SJSA1 (cell line): ENCODE data around the gene FAM171A2. TPM values are rescaled to one million over a fixed set of nuclear protein-coding genes. Genes with fewer than 3 reads are reported as not detected.

Source experiments
- DNase-seq, 2 experiments: peaks; one replicate each; pipeline ENCODE4 v3.0.0-alpha.2; 2015 to 2020; ENCODE audit warnings: low spot score in 2 of 2, low read depth in 1 of 2
- H3K27ac ChIP-seq: fragments of 250-450 bp; sonication (Bioruptor Pico); 2 replicates; pipeline ENCODE4 v1.5.1; 2020; ENCODE audit warnings: mild to moderate bottlenecking, moderate library complexity
- H3K27me3 ChIP-seq: fragments of 250-450 bp; sonication (Bioruptor Pico); replicated peaks from 2 replicates; pipeline ENCODE4 v1.5.1; 2020; ENCODE audit warnings: mild to moderate bottlenecking, moderate library complexity
- H3K36me3 ChIP-seq: fragments of 250-450 bp; sonication (Bioruptor Pico); 2 replicates; pipeline ENCODE4 v1.5.1; 2020; ENCODE audit warnings: mild to moderate bottlenecking
- H3K4me1 ChIP-seq: fragments of 250-450 bp; sonication (Bioruptor Pico); replicated peaks from 2 replicates; pipeline ENCODE4 v1.6.1; 2021; ENCODE audit warnings: mild to moderate bottlenecking
- H3K4me3 ChIP-seq: fragments of 250-450 bp; sonication (Bioruptor Pico); 2 replicates; pipeline ENCODE4 v1.5.1; 2020; ENCODE audit warnings: mild to moderate bottlenecking
- H3K9me3 ChIP-seq: fragments of 250-450 bp; sonication (Bioruptor Pico); replicated peaks from 2 replicates; pipeline ENCODE4 v1.5.1; 2020; ENCODE audit warnings: mild to moderate bottlenecking
- total RNA-seq: library from RNA; depleted of rRNA; stranded (reverse); fragments of >200 nt; shearing (Covaris generic); gene quantifications from 2 replicates; pipeline ENCODE4 v1.2.3, GENCODE V29; 2014

Gene FAM171A2
- total RNA-seq, 1 experiment from 2014 or later = 6.9 TPM

DNA sequence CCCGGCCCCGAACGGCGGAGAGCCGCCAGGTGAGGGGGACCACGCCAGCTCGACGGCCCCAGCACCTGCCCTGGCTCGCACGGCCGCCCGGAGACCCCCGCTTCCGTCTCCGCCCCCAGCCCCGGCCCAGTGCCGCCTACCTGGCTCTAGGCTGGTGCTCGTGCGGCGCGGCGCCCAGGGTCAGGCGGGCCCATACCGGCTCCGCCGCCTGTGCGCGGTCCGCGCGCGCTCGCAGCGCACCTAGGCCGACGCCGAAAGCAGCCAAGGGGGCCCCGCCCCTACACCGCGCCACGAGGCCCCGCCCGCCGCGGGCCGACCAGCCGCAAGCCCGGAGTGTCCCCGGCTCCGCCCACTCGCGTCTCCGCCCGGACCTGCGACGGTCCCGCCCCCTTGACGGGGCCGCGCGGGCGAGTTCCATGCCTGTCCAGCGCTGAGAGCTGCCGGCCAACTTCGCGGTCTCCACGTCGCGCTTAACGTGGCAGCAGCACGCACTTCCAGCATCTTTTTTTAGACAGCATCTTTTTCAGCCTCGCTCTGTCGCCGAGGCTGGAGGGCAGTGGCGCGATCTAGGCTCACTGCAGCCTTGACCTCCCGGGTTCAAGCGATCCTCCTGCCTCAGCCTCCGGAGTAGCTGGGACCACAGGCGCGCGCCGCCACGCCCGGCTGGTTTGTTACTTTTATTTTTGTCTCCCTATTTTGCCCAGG, 38.9 kb downstream of the FAM171A2 start, which contains the start of gene SLC25A39:
Gene SLC25A39, minus strand, starts transcription at position 253 of the 705 bp plus-strand sequence. CDS start 1,261 bp downstream, outside the sequence.
- H3K36me3 ChIP-seq = peaks cover 44% of the 10 kb centered on the region

DNA sequence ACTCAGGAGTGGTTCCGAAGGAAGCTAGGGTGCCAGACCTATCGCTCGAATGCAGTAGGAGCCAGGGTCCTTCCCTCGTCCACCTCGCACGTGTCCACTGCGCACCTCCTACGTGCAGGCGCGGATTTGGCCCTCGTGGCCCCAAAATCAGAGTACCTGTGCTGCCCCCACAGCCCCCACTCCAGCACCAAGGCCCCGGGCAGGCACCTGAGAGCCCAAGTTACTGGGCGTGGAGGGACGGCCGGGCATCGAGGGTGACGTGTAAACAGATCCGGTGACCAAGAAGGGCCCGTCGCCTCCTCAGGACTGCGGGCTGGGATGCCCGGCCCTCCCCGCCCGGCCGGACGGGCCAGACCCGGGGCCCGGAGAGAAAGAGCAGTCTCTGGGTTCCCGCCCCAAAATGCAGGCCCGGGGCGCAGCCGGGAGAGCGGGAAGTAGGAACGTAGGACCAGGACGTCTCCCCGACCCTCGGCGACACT, 39.5 kb downstream of the FAM171A2 start:
- DNase-seq = no peak
- Histone ChIP-seq H3K27me3 (no peaks in the 10 kb centered on the region), H3K36me3 (peaks cover 50% of the 10 kb centered on the region), H3K4me3 (peak overlapping the region; percentile 97), H3K4me1 (peaks cover 33% of the 10 kb centered on the region), H3K27ac (peak overlapping the region; percentile 15), H3K9me3 (no peaks in the 10 kb centered on the region; the same call in 1 of the 2 replicates)

More for the DNA sequence above, 38.9 kb downstream of the FAM171A2 start, which contains the start of gene SLC25A39:
- peak; percentile 95 for DNase-seq
- H3K9me3 ChIP-seq = no peaks in the 10 kb centered on the region; the same call in 1 of the 2 replicates
- peak within 1 kb of the TSS; percentile 97 for H3K4me3 ChIP-seq
- H3K27me3 ChIP-seq = no peaks in the 10 kb centered on the region
- H3K4me1 ChIP-seq = peaks cover 33% of the 10 kb centered on the region
- peak within 1 kb of the TSS; percentile 15 for H3K27ac ChIP-seq

DNA sequence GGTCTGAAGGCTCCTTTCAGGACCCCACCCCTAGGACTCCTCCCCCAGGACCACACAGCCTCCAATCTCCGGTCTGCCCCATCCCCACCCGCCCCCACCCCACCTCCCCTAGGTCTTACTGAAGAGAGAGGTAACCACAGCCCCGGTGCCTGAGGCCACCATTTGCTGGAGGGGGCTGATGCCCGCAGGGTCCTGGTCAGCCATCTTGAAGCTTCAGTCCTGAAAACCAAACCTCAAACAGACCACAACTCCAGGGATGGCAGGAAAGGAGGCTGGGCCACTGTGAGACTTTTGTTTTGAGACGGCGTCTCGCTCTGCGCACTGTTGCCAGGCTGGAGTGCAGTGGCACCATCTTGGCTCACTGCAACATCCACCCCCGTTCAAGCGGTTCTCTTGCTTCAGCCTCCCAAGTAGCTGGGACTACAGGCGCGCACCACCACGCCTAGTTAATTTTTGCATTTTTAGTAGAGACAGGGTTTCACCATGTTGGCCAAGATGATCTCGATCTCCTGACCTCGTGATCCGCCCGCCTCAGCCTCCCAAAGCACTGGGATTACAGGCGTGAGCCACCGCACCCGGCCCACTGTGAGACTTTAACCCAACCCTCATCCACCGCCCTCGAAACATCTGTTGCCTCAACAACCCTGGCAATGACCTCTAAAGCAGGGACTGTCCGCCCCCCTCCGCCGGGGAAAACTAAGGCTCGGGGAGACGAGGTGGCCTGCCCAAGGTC, 40.1 kb downstream of the FAM171A2 start:
- H3K27ac ChIP-seq = no peak overlapping the region
- peak overlapping the region; percentile 97 for H3K4me3 ChIP-seq
- H3K9me3 ChIP-seq = no peaks in the 10 kb centered on the region; the same call in 1 of the 2 replicates
- no peaks in the 10 kb centered on the region for H3K27me3 ChIP-seq
- no peak for DNase-seq
- H3K4me1 ChIP-seq = peaks cover 33% of the 10 kb centered on the region
- peaks cover 53% of the 10 kb centered on the region for H3K36me3 ChIP-seq

DNA sequence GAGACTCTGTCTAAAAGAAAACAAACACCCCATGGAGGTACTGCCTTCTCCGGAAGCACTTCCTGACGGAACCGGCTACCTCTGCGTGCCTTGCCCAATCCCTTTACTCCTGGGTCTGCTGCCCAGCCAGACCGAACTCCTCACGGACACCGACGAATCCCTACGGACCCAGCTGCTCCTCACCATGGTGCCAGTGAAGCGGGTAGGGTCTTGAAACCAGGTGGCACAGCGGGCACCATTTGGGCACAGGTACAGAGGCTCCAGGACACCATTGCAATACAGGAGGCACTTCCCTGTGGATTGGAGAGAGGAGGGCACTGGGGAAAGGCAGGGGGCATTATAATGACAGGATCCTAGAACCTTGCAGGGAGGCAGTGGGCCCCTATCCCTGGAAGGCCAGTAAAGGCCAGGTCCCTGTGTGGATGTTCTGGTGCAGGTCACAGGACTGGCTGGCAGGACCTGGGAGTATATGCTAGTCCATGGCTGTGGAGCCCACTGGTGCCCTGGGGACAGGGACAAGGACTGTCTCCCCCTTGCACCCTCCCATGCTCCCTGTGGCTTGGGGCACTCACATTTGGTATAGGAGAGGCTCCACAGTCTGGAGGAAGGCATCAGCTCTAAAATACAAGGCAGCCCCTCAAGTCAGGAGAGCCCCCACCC, 41.3 kb downstream of the FAM171A2 start:
- H3K4me3 ChIP-seq = no peak overlapping the region
- no peak overlapping the region for H3K27ac ChIP-seq
- H3K4me1 ChIP-seq = peaks cover 33% of the 10 kb centered on the region
- peaks cover 8% of the 10 kb centered on the region for H3K27me3 ChIP-seq
- peaks cover 53% of the 10 kb centered on the region for H3K36me3 ChIP-seq
- no peak for DNase-seq
- H3K9me3 ChIP-seq = no peaks in the 10 kb centered on the region; the same call in 1 of the 2 replicates

DNA sequence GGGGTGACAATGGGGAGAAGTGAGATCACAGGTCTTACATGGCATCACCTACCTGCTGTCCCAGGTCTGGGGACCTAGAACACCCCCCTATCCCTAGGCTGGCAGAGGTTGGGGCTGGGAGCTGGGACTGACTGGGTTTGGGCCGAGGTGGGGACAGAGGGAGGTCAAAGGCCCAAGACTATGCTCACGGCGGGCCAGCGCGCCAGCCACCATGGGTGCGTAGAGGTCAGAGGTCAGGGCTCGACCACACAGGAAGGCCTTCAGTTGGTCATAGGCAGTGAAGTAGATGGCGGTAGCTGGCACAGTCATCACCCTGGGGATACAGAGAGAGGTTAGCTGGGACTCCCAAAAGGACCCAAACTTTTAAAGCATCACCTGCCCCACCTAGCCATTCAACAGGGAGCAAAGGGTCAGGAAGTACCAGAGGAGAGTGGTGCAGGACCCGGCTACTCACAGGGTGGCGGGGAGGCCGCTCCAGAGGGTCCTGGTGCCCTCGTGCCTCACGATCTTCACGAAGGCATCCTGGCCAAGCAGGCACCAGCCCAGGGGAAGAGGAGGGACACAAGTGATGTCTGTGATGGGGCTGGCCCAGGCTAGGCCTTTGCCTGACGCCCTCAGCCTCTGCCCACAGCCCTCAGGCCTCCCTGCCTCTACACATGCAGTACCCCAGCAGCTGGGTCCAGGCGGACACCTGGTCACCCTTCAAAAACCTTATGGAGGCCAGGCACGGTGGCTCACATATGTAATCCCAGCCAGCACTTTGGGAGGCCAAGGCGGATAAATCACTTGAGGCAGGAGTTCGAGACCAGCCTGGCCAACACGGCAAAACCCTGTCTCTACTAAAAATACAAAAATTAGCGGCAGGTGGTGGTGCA, 42.2 kb downstream of the FAM171A2 start:
- no peak for DNase-seq
- H3K9me3 ChIP-seq = no peaks in the 10 kb centered on the region; the same call in 1 of the 2 replicates

DNA sequence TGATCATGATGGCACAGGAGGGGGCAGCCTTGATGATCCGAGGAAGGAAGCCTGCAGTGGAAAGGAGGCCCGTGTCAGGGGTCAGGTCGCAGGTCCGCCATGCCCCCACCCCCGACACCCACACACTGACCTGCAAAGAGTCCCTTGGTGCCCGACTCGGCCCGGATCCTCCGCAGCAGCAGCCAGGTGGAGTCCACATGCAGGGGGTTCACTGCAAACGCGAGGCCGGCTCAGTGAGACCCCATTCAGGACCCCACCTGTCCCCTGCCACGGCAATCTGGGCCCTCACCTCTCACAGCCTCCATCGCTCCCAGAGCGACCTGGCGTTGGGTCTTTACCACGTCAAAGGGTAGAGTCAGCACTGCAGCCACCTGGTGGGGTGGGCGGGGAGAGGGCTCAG, 43.6 kb downstream of the FAM171A2 start:
- H3K9me3 ChIP-seq = no peaks in the 10 kb centered on the region; the same call in 1 of the 2 replicates
- peaks cover 15% of the 10 kb centered on the region for H3K4me1 ChIP-seq
- DNase-seq = no peak
- no peak overlapping the region for H3K27ac ChIP-seq
- peaks cover 52% of the 10 kb centered on the region for H3K36me3 ChIP-seq
- no peak overlapping the region for H3K4me3 ChIP-seq
- peaks cover 29% of the 10 kb centered on the region for H3K27me3 ChIP-seq

More for the DNA sequence above, 42.2 kb downstream of the FAM171A2 start:
- Histone ChIP-seq H3K4me3 (no peak overlapping the region), H3K4me1 (peaks cover 29% of the 10 kb centered on the region), H3K27me3 (peaks cover 17% of the 10 kb centered on the region), H3K36me3 (peaks cover 53% of the 10 kb centered on the region), H3K27ac (no peak overlapping the region)

DNA sequence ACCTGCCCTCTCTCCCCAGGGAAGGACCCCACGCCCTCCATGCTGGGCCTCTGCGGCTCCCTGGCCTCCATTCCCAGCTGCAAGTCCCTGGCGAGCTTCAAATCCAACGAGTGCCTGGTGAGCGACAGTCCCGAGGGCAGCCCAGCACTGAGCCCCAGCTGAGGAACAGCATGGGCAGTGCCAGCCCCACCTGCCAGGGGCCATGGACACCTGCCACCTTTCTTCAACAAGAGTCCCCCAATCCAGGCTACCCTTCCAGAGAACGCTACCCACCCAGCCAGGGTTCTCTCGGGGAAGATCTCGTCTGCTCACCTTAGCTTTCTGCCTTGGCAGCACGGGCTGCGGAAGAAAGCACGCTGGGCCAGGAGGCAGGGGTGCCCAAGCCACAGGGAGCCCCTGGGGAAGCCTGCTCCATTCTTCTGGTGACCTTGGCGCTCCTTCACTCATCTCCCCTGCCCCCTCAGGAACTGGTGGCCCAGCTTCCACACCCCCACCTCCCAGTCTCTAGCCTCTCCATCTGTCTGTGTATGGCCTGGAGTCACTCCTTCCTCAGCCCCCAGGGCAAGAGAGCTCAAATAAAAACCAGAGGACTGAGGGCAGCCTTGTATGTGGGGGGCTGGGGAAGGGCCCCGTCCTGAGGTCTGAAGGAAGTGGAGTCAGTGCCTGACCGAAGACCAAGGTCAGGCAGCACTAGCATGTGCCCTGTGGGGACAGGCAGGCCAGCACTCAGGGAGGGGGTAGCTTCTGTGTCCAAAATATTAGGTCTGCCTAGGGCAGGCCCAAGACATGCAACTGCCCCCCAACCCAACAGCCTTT, 45.4 kb downstream of the FAM171A2 start:
- Histone ChIP-seq H3K9me3 (no peaks in the 10 kb centered on the region; the same call in 1 of the 2 replicates), H3K36me3 (peaks cover 40% of the 10 kb centered on the region), H3K4me3 (no peak overlapping the region), H3K27ac (no peak overlapping the region), H3K4me1 (peaks cover 5% of the 10 kb centered on the region; the same call in 1 of the 2 replicates), H3K27me3 (peaks cover 44% of the 10 kb centered on the region)
- DNase-seq = no peak

DNA sequence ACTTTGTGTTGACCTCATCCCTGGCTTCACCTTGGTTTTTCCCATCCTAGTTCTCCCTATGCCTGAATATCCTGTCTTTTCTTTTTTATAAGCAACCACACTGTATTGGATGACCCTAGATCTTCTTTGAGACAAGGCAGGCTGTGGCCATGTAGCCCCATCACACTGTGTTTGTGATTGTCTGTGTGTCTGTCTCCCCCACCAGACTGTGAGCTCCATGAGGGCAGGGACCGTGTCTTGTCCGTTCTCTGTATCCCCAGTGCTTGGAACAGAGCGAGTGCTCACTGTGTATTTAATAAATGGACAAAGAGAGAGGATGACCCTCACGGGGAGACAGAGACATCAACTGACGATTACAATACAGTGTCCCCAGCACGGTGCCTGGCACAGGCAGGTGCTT, 46.1 kb downstream of the FAM171A2 start:
- peaks cover 5% of the 10 kb centered on the region; the same call in 1 of the 2 replicates for H3K4me1 ChIP-seq

DNA sequence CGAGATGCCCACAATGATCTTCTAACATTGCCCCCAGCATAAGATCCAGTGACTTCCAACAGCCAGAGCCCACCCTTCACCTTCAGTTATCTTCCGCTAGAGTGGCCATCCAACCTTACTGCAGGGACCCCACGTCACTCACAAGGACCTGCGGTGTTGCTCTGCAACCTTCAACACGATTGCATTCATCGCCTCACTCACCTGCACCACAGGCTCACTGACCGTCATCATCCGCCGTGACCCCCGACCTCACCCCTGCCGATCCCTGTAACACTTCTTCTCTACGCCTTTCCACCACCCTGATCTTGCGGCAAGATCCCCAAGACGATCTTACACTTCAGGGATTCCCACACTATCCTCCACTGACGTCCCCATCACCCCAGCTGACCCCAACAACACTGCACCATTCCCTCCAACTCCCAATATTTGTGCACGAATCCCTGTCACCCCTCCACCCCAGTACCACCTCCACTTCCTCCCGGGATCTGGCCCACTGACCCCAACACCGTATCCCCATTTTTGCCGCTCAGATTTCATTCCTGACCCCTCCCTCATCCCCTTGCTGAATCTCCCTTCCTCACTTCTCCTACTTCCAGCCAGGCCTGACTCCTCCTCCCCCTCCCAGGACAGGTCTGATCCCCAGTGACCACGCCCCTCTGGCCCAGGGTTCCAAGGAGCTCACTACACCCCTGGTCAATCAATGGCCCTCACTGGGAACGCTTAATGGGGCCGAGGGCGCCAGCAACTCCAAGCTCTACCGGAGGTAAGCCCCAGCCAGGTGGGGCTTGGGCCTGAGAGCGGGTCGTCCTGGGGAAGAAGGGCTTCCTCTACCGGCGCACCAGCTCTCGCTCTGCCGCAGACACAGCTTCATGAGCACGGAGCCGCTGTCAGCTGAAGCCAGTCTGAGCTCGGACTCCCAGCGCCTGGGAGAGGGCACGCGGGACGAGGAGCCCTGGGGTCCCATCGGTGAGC, 47.6 kb downstream of the FAM171A2 start:
- Histone ChIP-seq H3K27me3 (peaks cover 54% of the 10 kb centered on the region), H3K9me3 (no peaks in the 10 kb centered on the region; the same call in 1 of the 2 replicates), H3K4me3 (no peak overlapping the region), H3K27ac (no peak overlapping the region), H3K36me3 (peaks cover 22% of the 10 kb centered on the region), H3K4me1 (peaks cover 5% of the 10 kb centered on the region; the same call in 1 of the 2 replicates)
- no peak for DNase-seq

More for the DNA sequence above, 46.1 kb downstream of the FAM171A2 start:
- Histone ChIP-seq H3K9me3 (no peaks in the 10 kb centered on the region; the same call in 1 of the 2 replicates), H3K4me3 (no peak overlapping the region), H3K36me3 (peaks cover 37% of the 10 kb centered on the region), H3K27ac (no peak overlapping the region), H3K27me3 (peaks cover 50% of the 10 kb centered on the region)
- DNase-seq = no peak

DNA sequence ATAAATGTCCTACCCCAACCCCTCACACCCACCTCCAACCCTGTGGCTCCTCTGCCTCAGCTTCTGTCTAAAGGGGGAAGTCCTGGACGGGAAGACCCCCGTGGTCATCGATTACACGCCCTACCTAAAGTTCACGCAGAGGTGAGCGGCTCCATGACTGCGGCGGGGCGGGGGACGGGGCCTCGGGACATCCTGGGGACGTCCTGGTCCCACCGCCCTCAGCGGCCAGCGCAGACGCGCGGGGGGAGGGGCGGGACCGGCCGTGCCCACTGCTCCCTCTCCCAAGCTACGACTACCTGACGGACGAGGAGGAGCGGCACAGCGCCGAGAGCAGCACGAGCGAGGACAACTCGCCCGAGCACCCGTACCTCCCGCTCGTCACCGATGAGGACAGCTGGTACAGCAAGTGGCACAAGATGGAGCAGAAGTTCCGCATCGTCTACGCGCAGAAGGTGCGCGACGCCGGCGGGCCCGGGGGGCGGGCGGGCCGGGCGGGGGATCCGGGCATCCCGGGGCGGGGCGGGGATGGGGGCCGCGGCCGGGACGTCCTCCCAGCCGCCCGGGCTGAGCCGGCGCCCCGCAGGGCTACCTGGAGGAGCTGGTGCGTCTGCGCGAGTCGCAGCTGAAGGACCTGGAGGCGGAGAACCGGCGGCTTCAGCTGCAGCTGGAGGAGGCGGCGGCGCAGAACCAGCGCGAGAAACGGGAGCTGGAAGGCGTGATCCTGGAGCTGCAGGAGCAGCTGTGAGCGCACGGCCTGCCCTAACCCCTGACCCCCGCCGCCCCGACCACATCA, 48.6 kb downstream of the FAM171A2 start:
- Histone ChIP-seq H3K9me3 (no peaks in the 10 kb centered on the region; the same call in 1 of the 2 replicates), H3K27ac (no peak overlapping the region), H3K27me3 (peaks cover 54% of the 10 kb centered on the region), H3K4me1 (peaks cover 5% of the 10 kb centered on the region; the same call in 1 of the 2 replicates), H3K36me3 (peaks cover 12% of the 10 kb centered on the region), H3K4me3 (no peak overlapping the region)
- DNase-seq = no peak
